HFFc6 (cell line): ENCODE measurements around the gene FRAS1. TPM values are rescaled to one million over a fixed set of nuclear protein-coding genes. Genes with fewer than 3 reads are reported as not detected.
"Not testable (repeated sequence)": the region's sequence is repeated elsewhere in the genome, so short reads cannot be mapped to it uniquely, and the experiment has no call there.

Source experiments
- DNase-seq: peaks from one replicate; pipeline ENCODE4 v3.0.0-alpha.2; 2018
- H3K27ac Mint-ChIP-seq: 2 replicates; pipeline ENCODE4 v1.8.0; 2020; ENCODE audit warnings: mild to moderate bottlenecking, mixed read lengths
- H3K27me3 Mint-ChIP-seq: 2 replicates; pipeline ENCODE4 v1.8.0; 2021; ENCODE audit warnings: mild to moderate bottlenecking, moderate library complexity, mixed read lengths; ENCODE audit not compliant: insufficient read depth
- H3K36me3 Mint-ChIP-seq: 2 replicates; pipeline ENCODE4 v1.8.0; 2021; ENCODE audit warnings: low read depth, mixed read lengths
- H3K4me1 Mint-ChIP-seq: 2 replicates; pipeline ENCODE4 v1.8.0; 2020; ENCODE audit warnings: low read depth, mixed read lengths
- H3K4me3 Mint-ChIP-seq: 2 replicates; pipeline ENCODE4 v1.8.0; 2020; ENCODE audit warnings: mild to moderate bottlenecking, moderate library complexity, mixed read lengths
- H3K9me3 Mint-ChIP-seq: 2 replicates; pipeline ENCODE4 v1.8.0; 2020; ENCODE audit warnings: mild to moderate bottlenecking, mixed read lengths
- CTCF ChIP-seq: fragments of 200-600 bp; sonication (generic); IDR thresholded peaks from 2 replicates; pipeline ENCODE4 v1.5.0; 2021; ENCODE audit warnings: antibody characterized with exemption, mild to moderate bottlenecking
- total RNA-seq, 6 experiments: library from RNA; stranded (reverse); fragmentation: NEBNext Ultra II Directional; extraction: Animal tissue kit (Norgen Biotek cat#: 25700); gene quantifications; 2 replicates in 1 of 6; 3 replicates in 5 of 6; pipeline ENCODE4 v1.2.3, GENCODE V29; 2021

FRAS1 gene
- total RNA-seq, 6 experiments from 2014 or later: 1.7 to 11.0 (median 2.3) TPM

GRCh38 chr4:78543424-78544125 lies 486.5 kb downstream of the FRAS1 start:
- Mint-ChIP-seq H3K4me3 (peak overlapping the region; percentile 10; the same call in 1 of the 2 replicates), H3K27me3 (no peaks in the 10 kb centered on the region; the same call in 1 of the 2 replicates), H3K36me3 (peaks cover 12% of the 10 kb centered on the region), H3K9me3 (peaks cover 5% of the 10 kb centered on the region), H3K4me1 (peaks cover 45% of the 10 kb centered on the region), H3K27ac (no peak overlapping the region)
- DNase-seq: no peak
- TF ChIP-seq CTCF: no peak

GRCh38 chr4:78544678-78545077 lies 487.6 kb downstream of the FRAS1 start:
- H3K9me3 Mint-ChIP-seq: peaks cover 5% of the 10 kb centered on the region
- H3K27ac Mint-ChIP-seq: no peak overlapping the region; the same call in 1 of the 2 replicates
- no peak for TF ChIP-seq CTCF
- H3K4me3 Mint-ChIP-seq: no peak overlapping the region
- no peak for DNase-seq
- H3K27me3 Mint-ChIP-seq: no peaks in the 10 kb centered on the region; the same call in 1 of the 2 replicates
- peaks cover 12% of the 10 kb centered on the region for H3K36me3 Mint-ChIP-seq
- H3K4me1 Mint-ChIP-seq: peaks cover 45% of the 10 kb centered on the region

- H3K9me3 Mint-ChIP-seq: peaks cover 5% of the 10 kb centered on the region
- peaks cover 10% of the 10 kb centered on the region for H3K36me3 Mint-ChIP-seq
- DNase-seq: no peak
- H3K4me3 Mint-ChIP-seq: no peak overlapping the region
- peaks cover 45% of the 10 kb centered on the region for H3K4me1 Mint-ChIP-seq
- H3K27ac Mint-ChIP-seq: no peak overlapping the region
- no peaks in the 10 kb centered on the region; the same call in 1 of the 2 replicates for H3K27me3 Mint-ChIP-seq
- no peak for TF ChIP-seq CTCF
Observed at GRCh38 chr4:78545275-78546246, 488.4 kb downstream of the FRAS1 start.

GRCh38 chr4:78547899-78548298 lies 490.8 kb downstream of the FRAS1 start:
- H3K36me3 Mint-ChIP-seq, H3K9me3 Mint-ChIP-seq, H3K4me3 Mint-ChIP-seq, H3K27ac Mint-ChIP-seq, DNase-seq, H3K27me3 Mint-ChIP-seq: not testable (repeated sequence)
- peaks cover 48% of the 10 kb centered on the region for H3K4me1 Mint-ChIP-seq

GRCh38 chr4:78548889-78549288 lies 491.8 kb downstream of the FRAS1 start:
- not testable (repeated sequence) for H3K36me3 Mint-ChIP-seq, DNase-seq, H3K9me3 Mint-ChIP-seq, H3K4me3 Mint-ChIP-seq, H3K27ac Mint-ChIP-seq, H3K27me3 Mint-ChIP-seq
- H3K4me1 Mint-ChIP-seq: peaks cover 48% of the 10 kb centered on the region

GRCh38 chr4:78551420-78552351 lies 494.6 kb downstream of the FRAS1 start, which contains the start of gene ANXA3:
Gene ANXA3 (plus strand): TSS chr4:78551770. CDS start chr4:78554474, 2,704 bp downstream.
- H3K27me3 Mint-ChIP-seq: no peaks in the 10 kb centered on the region
- no peaks in the 10 kb centered on the region for H3K9me3 Mint-ChIP-seq
- DNase-seq: no peak
- TF ChIP-seq CTCF: no peak
- no peaks in the 10 kb centered on the region for H3K36me3 Mint-ChIP-seq
- H3K4me1 Mint-ChIP-seq: peaks cover 40% of the 10 kb centered on the region
- peak within 1 kb of the TSS; percentile 7; the same call in 1 of the 2 replicates for H3K27ac Mint-ChIP-seq
- H3K4me3 Mint-ChIP-seq: peak within 1 kb of the TSS; percentile 72
